Suprapubic skin (tissue), 4 donors: ENCODE data around the gene PSMC3. TPM values are rescaled to one million over a fixed set of nuclear protein-coding genes. Genes with fewer than 3 reads are reported as not detected.

Experiments
- DNase-seq, 2 donors: peaks; one replicate each; pipeline ENCODE4 v3.0.0-alpha.2; 2019; ENCODE audit warnings: low spot score in 2 of 2
- H3K27ac ChIP-seq: fragments of 200-600 bp; sonication (generic); one replicate; pipeline ENCODE4 v1.5.1; 2019
- H3K27me3 ChIP-seq: fragments of 200-600 bp; sonication (generic); one replicate; pipeline ENCODE4 v1.5.1; 2019
- H3K36me3 ChIP-seq: fragments of 200-600 bp; sonication (generic); one replicate; pipeline ENCODE4 v1.5.1; 2019
- H3K4me1 ChIP-seq: fragments of 200-600 bp; sonication (generic); one replicate; pipeline ENCODE4 v1.5.1; 2019
- H3K4me3 ChIP-seq: fragments of 200-600 bp; sonication (generic); one replicate; pipeline ENCODE4 v1.5.1; 2019; ENCODE audit warnings: mild to moderate bottlenecking
- H3K9me3 ChIP-seq: fragments of 200-600 bp; sonication (generic); one replicate; pipeline ENCODE4 v1.5.1; 2019
- EP300 ChIP-seq: sonication (generic); formaldehyde crosslinking; IDR thresholded peaks from one replicate; pipeline ENCODE4 v1.6.1; 2017; ENCODE audit warnings: antibody characterized with exemption
- POLR2A ChIP-seq, 2 donors: fragments of 450-650 bp; IDR thresholded peaks; one replicate each; pipeline ENCODE4 v1.6.1; 2017; ENCODE audit warnings: antibody characterized with exemption in 2 of 2, mild to moderate bottlenecking in 2 of 2, moderate library complexity in 2 of 2
- POLR2AphosphoS5 ChIP-seq, 3 donors: sonication (generic); formaldehyde crosslinking; IDR thresholded peaks; one replicate each; pipeline ENCODE4 v1.6.1; 2017; ENCODE audit warnings: antibody characterized with exemption in 3 of 3
- WGBS: methylation state at CpG from one replicate; pipeline ENCODE4 v1.1.5; 2018; 5-methylcytosine and 5-hydroxymethylcytosine counted together
- total RNA-seq, 4 donors: library from RNA; depleted of rRNA; stranded (reverse); fragments of >200 nt; gene quantifications; one replicate each; pipeline ENCODE4 v1.1.0, GENCODE V29; 2016
- TF ChIP-seq, protein P1 (sequence below), 2 donors: fragments of 200-600 bp in 1 of 2; fragments of 450-650 bp in 1 of 2; sonication (generic) in 1 of 2; IDR thresholded peaks; one replicate each; pipeline ENCODE4 v1.5.1; 2016 to 2019; ENCODE audit warnings: antibody characterized with exemption in 2 of 2, mild to moderate bottlenecking in 1 of 2, moderate library complexity in 1 of 2

Gene PSMC3
- total RNA-seq, 4 donors from 2014 or later = 52.5 to 124 (median 103) TPM

- no peak overlapping the region for H3K4me3 ChIP-seq
- no peak for DNase-seq
- no peak overlapping the region for H3K27ac ChIP-seq
- H3K36me3 ChIP-seq = no peaks in the 10 kb centered on the region
- H3K4me1 ChIP-seq = peaks cover 39% of the 10 kb centered on the region
- H3K27me3 ChIP-seq = no peaks in the 10 kb centered on the region
- TF ChIP-seq EP300 (no peak), POLR2AphosphoS5 (IDR thresholded peaks at IDR 0.05) (no peak), POLR2A (IDR thresholded peaks at IDR 0.05) (no peak)
- TF ChIP-seq, protein P1, sequence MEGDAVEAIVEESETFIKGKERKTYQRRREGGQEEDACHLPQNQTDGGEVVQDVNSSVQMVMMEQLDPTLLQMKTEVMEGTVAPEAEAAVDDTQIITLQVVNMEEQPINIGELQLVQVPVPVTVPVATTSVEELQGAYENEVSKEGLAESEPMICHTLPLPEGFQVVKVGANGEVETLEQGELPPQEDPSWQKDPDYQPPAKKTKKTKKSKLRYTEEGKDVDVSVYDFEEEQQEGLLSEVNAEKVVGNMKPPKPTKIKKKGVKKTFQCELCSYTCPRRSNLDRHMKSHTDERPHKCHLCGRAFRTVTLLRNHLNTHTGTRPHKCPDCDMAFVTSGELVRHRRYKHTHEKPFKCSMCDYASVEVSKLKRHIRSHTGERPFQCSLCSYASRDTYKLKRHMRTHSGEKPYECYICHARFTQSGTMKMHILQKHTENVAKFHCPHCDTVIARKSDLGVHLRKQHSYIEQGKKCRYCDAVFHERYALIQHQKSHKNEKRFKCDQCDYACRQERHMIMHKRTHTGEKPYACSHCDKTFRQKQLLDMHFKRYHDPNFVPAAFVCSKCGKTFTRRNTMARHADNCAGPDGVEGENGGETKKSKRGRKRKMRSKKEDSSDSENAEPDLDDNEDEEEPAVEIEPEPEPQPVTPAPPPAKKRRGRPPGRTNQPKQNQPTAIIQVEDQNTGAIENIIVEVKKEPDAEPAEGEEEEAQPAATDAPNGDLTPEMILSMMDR (IDR thresholded peaks at IDR 0.05) = no peak
- 83% methylated on average over 3 of the region's 3 CpGs for WGBS
- H3K9me3 ChIP-seq = no peaks in the 10 kb centered on the region
These were observed 22.7 kb downstream of the PSMC3 start for GRCh38 chr11:47403571-47403970.

DNA sequence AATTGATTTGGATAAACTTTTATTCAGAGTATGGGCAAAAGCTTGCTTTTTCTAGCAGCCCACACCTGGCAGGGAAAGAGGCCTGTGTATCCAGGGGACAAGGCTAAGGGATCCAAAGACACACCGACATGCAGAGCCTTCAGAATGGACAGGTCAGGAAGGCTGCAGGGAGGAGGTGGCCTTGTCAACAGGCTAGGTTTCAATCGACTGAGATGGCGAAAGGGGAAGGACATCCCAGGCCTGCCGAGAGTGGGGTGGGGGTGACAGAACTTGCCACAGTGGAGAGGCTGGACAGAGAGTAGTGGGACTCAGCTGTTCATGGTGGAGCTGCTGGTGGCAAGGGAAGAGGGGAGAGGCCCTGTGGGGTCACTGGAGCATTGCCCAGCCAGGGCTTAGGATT lies 23.1 kb downstream of the PSMC3 start:
- no peaks in the 10 kb centered on the region for H3K9me3 ChIP-seq
- WGBS = 58% methylated on average over 4 of the region's 4 CpGs
- no peak for DNase-seq
- H3K27me3 ChIP-seq = no peaks in the 10 kb centered on the region
- H3K27ac ChIP-seq = no peak overlapping the region
- peaks cover 43% of the 10 kb centered on the region for H3K4me1 ChIP-seq
- no peaks in the 10 kb centered on the region for H3K36me3 ChIP-seq
- TF ChIP-seq EP300 (no peak), POLR2A (IDR thresholded peaks at IDR 0.05) (no peak), POLR2AphosphoS5 (IDR thresholded peaks at IDR 0.05) (no peak)
- TF ChIP-seq, protein P1 (IDR thresholded peaks at IDR 0.05) = no peak
- no peak overlapping the region for H3K4me3 ChIP-seq

DNA sequence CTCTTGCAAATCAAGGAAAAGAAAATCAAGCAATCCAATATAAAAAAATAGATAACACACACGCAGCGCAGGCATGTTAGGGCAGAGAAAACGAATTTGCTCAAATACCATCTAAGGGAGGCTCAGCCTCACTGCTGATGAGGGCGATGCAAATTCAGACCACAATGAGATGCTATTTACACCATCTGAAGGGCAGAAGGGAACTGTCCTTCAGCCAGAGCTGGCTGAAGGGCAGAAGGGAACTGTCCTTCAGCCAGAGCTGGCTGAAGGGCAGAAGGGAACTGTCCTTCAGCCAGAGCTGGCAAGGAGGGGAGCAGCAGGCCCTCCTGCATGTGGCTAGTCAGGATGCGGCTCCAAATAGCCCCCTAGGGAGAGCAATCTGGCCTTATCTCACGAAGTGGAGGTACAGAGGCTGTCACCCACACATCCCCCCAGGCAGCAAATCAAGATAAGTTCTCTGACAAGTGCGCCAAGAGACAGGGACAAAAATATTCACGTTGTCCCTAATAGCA lies 25.4 kb downstream of the PSMC3 start:
- no peak for TF ChIP-seq EP300
- no peak for TF ChIP-seq POLR2A (IDR thresholded peaks at IDR 0.05)
- TF ChIP-seq, protein P1 (IDR thresholded peaks at IDR 0.05) = no peak
- no peak for TF ChIP-seq POLR2AphosphoS5 (IDR thresholded peaks at IDR 0.05)
- H3K4me3 ChIP-seq = peak overlapping the region; percentile 62
- no peak for DNase-seq

DNA sequence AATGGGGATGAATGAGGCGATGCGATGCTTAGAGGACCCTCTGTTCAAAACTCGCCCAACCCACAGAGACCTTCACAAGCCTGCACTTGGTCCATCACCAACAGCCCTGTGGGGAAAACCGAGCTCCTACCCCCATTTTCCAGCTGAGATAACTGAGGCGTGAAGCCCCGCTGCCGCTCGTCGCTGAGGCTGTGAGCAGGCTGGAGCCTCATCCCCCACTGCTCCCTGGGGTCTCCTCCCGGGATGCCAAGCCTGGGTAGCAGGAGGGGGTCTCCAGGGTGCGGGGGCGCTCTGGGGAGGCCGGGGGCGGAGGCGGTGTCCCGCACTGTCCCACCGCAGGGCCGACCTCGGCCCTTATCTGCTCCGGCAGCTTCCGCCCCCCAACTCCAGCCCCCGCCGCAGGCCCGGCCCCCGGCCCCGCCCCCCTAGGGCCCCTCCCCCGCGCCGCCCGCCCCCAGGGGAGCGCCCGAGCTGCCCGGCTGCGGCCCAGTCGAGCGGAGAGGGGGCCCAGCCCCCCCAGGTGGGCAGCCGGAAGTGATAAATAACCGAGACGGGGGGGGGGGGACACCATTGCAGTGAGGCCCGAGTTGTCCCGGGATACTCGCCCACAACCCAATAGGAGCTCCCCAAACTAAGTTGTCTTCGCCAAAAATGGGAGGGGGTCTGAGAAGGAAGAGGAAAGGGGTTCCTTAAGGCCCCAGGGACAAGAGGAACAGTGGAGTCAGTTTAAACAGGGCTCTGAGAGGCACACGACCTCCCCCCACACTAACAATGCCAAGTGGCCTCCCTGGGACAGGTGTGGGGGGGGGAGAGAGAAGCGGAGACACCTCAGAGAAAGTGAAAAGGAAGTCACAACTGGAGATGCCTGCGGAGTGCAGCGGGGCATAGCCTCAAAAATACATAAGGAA lies 26.1 kb downstream of the PSMC3 start:
- H3K36me3 ChIP-seq = no peaks in the 10 kb centered on the region
- H3K9me3 ChIP-seq = no peaks in the 10 kb centered on the region
- H3K4me1 ChIP-seq = peaks cover 38% of the 10 kb centered on the region
- peak in 1 of 2 donors; percentile 65 for DNase-seq
- H3K4me3 ChIP-seq = peak overlapping the region; percentile 62
- H3K27ac ChIP-seq = peak overlapping the region; percentile 78
- H3K27me3 ChIP-seq = no peaks in the 10 kb centered on the region
- no peak for TF ChIP-seq POLR2AphosphoS5 (IDR thresholded peaks at IDR 0.05)
- TF ChIP-seq POLR2A (IDR thresholded peaks at IDR 0.05) = no peak
- TF ChIP-seq, protein P1 (IDR thresholded peaks at IDR 0.05) = no peak
- no peak for TF ChIP-seq EP300
- WGBS = 2% methylated on average over 36 of the region's 47 CpGs

More for the DNA sequence above, 25.4 kb downstream of the PSMC3 start:
- peaks cover 31% of the 10 kb centered on the region for H3K4me1 ChIP-seq
- no peaks in the 10 kb centered on the region for H3K27me3 ChIP-seq
- H3K9me3 ChIP-seq = no peaks in the 10 kb centered on the region
- WGBS = 23% methylated on average over 8 of the region's 8 CpGs
- H3K36me3 ChIP-seq = no peaks in the 10 kb centered on the region
- H3K27ac ChIP-seq = peak overlapping the region; percentile 78

GRCh38 chr11:47398551-47398950 lies 27.7 kb downstream of the PSMC3 start:
- no peak overlapping the region for H3K4me3 ChIP-seq
- H3K27me3 ChIP-seq = no peaks in the 10 kb centered on the region
- no peaks in the 10 kb centered on the region for H3K36me3 ChIP-seq
- DNase-seq = no peak
- H3K9me3 ChIP-seq = no peaks in the 10 kb centered on the region
- 50% methylated on average over 1 of the region's 1 CpG for WGBS
- peaks cover 49% of the 10 kb centered on the region for H3K4me1 ChIP-seq
- no peak overlapping the region for H3K27ac ChIP-seq
- TF ChIP-seq, protein P1 (IDR thresholded peaks at IDR 0.05) = no peak
- no peak for TF ChIP-seq POLR2A (IDR thresholded peaks at IDR 0.05)
- TF ChIP-seq EP300 = no peak
- TF ChIP-seq POLR2AphosphoS5 (IDR thresholded peaks at IDR 0.05) = no peak
